Measurements from ENCODE around the gene HMGN4. TPM values are rescaled to one million over a fixed set of nuclear protein-coding genes. Genes with fewer than 3 reads are reported as not detected.

Gene HMGN4
- total RNA-seq, 1 donor from 2014 or later = 92.2 TPM

- H3K4me1 Mint-ChIP-seq (ENCODE audit: low read depth) = peaks cover 12% of the 10 kb centered on the region
- no peak overlapping the region for H3K4me3 Mint-ChIP-seq (ENCODE audit: low read depth)
- no peaks in the 10 kb centered on the region for H3K36me3 Mint-ChIP-seq (ENCODE audit: low read depth)
- no peaks in the 10 kb centered on the region for H3K9me3 Mint-ChIP-seq
- H3K27ac Mint-ChIP-seq = no peak overlapping the region
- intact Hi-C loops (cut with micrococcal nuclease) = loop anchor here (5.0 kb wide), 1 partner anchor 41 kb away; the partner anchor contains the start of gene ABT1
- no peak for DNase-seq (ENCODE audit: low spot score)
- H3K27me3 Mint-ChIP-seq (ENCODE audit: low read depth) = no peaks in the 10 kb centered on the region
Measured at GRCh38 chr6:26556263-26557070, 18.3 kb downstream of the HMGN4 start.

- Mint-ChIP-seq H3K27me3 (ENCODE audit: low read depth) (peaks cover 3% of the 10 kb centered on the region), H3K9me3 (no peaks in the 10 kb centered on the region), H3K4me3 (ENCODE audit: low read depth) (no peak overlapping the region), H3K27ac (no peak overlapping the region), H3K36me3 (ENCODE audit: low read depth) (no peaks in the 10 kb centered on the region), H3K4me1 (ENCODE audit: low read depth) (peaks cover 10% of the 10 kb centered on the region)
- intact Hi-C loops (cut with micrococcal nuclease) = no loop called here
- no peak for DNase-seq (ENCODE audit: low spot score)
Measured at GRCh38 chr6:26561533-26562466, 23.6 kb downstream of the HMGN4 start.

GRCh38 chr6:26563488-26563887, 25.3 kb downstream of the HMGN4 start:
- intact Hi-C loops (cut with micrococcal nuclease) = no loop called here
- no peak overlapping the region for H3K4me3 Mint-ChIP-seq (ENCODE audit: low read depth)
- no peak overlapping the region for H3K27ac Mint-ChIP-seq
- H3K27me3 Mint-ChIP-seq (ENCODE audit: low read depth) = peaks cover 3% of the 10 kb centered on the region
- no peaks in the 10 kb centered on the region for H3K36me3 Mint-ChIP-seq (ENCODE audit: low read depth)
- DNase-seq (ENCODE audit: low spot score) = no peak
- H3K4me1 Mint-ChIP-seq (ENCODE audit: low read depth) = peaks cover 6% of the 10 kb centered on the region
- H3K9me3 Mint-ChIP-seq = no peaks in the 10 kb centered on the region

GRCh38 chr6:26568601-26569432, 30.7 kb downstream of the HMGN4 start:
- peak; percentile 95 for DNase-seq (ENCODE audit: low spot score)
- H3K9me3 Mint-ChIP-seq = no peaks in the 10 kb centered on the region
- peak overlapping the region; percentile 78 for H3K27ac Mint-ChIP-seq
- intact Hi-C loops (cut with micrococcal nuclease) = loop anchor here (1.0 to 5.0 kb wide), 5 partner anchors 15 to 241 kb away; no protein-coding TSS in a partner anchor
- peaks cover 32% of the 10 kb centered on the region for H3K4me1 Mint-ChIP-seq (ENCODE audit: low read depth)
- H3K4me3 Mint-ChIP-seq (ENCODE audit: low read depth) = peak overlapping the region; percentile 93
- H3K36me3 Mint-ChIP-seq (ENCODE audit: low read depth) = no peaks in the 10 kb centered on the region
- no peaks in the 10 kb centered on the region for H3K27me3 Mint-ChIP-seq (ENCODE audit: low read depth)

DNA sequence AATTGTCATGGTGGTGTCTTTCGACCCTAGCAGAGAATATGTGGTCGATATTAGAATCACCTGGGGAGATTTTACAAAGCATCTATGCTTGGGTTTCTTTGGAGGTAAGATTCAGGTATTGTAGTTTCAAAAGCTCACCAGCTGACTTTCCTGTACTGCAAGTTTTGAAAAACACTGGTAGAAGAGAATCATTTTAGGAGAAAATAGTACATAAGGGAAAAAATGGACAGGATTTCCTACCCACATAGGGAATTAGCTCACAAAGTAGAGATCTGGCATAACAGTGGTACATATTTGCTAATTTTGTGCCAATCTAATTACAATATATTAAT, 31.2 kb downstream of the HMGN4 start:
- Mint-ChIP-seq H3K27me3 (ENCODE audit: low read depth) (no peaks in the 10 kb centered on the region), H3K9me3 (no peaks in the 10 kb centered on the region), H3K36me3 (ENCODE audit: low read depth) (no peaks in the 10 kb centered on the region), H3K4me1 (ENCODE audit: low read depth) (peaks cover 29% of the 10 kb centered on the region), H3K4me3 (ENCODE audit: low read depth) (peak overlapping the region; percentile 93), H3K27ac (no peak overlapping the region)
- DNase-seq (ENCODE audit: low spot score) = no peak
- intact Hi-C loops (cut with micrococcal nuclease) = loop anchor here (1.0 to 5.0 kb wide), 3 partner anchors 47 to 241 kb away; no protein-coding TSS in a partner anchor

DNA sequence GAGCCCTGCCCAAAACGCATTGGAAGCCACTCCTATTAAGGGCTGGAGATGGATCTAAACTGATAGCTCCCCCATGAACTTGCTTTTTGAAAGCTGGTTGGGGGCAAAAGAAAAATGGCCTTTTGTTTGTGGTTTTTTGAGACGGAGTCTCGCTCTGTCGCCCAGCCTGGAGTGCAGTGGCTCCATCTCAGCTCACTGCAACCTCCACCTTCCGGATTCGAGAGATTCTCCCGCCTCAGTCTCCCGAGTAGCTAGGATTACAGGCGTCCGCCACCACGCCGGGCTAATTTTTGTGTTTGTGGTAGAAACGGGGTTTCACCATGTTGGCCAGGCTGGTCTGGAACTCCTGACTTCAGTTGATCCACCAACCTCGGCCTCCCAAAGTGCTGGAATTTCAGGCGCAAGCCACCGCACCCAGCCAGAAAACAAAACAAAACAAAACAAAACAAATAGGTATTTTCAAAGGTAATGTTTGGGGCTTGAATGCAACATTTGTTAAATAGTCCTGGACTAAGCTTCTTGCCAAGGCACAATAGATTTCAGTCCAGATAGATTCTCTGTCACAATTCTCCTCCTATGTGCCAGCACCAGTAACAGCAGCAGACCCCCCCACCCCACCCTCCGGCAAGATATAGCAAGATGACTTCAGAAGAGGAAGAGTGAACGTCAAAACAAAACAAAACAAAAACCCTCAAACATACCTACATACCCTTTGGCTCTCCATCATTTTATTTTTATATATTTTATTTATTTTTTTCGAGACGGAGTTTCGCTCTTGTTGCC, 32.1 kb downstream of the HMGN4 start:
- H3K9me3 Mint-ChIP-seq = no peaks in the 10 kb centered on the region
- DNase-seq (ENCODE audit: low spot score) = no peak
- H3K4me3 Mint-ChIP-seq (ENCODE audit: low read depth) = no peak overlapping the region
- no peak overlapping the region for H3K27ac Mint-ChIP-seq
- H3K4me1 Mint-ChIP-seq (ENCODE audit: low read depth) = peaks cover 29% of the 10 kb centered on the region
- no peaks in the 10 kb centered on the region for H3K36me3 Mint-ChIP-seq (ENCODE audit: low read depth)
- intact Hi-C loops (cut with micrococcal nuclease) = no loop called here
- no peaks in the 10 kb centered on the region for H3K27me3 Mint-ChIP-seq (ENCODE audit: low read depth)

DNA sequence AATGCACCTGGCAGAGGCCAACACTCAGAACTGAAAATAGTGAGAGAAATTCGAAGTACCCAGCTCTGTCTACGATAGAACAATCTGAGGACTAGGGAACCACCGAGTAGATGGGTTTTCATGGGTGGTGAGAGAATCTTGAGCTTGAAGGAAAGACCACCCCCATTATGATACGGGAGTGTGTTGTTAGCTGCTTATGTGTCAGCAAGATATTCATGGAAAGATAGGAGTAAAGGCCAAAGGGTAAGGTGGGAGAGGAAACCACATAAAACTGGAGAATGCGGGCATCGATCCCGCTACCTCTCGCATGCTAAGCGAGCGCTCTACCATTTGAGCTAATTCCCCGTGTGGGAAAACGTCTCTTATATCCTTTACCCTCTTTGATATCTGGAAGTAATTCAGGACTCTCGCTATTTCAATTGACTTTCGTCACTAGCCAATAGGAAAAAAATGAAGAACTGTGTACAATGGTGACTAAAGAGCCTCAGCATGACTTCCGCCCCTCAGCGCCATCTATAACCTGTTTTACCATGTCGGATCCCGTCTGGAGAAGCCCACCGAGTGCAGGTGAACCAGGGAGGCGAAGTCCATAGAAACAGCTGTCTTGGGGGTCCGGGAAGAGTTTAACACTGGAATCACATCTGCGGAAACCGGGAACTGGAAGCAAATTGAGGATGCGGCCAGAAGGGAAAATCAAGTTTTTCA, 33.6 kb downstream of the HMGN4 start:
- no peaks in the 10 kb centered on the region for H3K9me3 Mint-ChIP-seq
- peak overlapping the region; percentile 91 for H3K27ac Mint-ChIP-seq
- intact Hi-C loops (cut with micrococcal nuclease) = loop anchor here (1.0 kb wide), 3 partner anchors 24 to 396 kb away; no protein-coding TSS in a partner anchor
- H3K4me3 Mint-ChIP-seq (ENCODE audit: low read depth) = peak overlapping the region; percentile 90
- H3K27me3 Mint-ChIP-seq (ENCODE audit: low read depth) = no peaks in the 10 kb centered on the region
- DNase-seq (ENCODE audit: low spot score) = peak; percentile 37
- no peaks in the 10 kb centered on the region for H3K36me3 Mint-ChIP-seq (ENCODE audit: low read depth)
- H3K4me1 Mint-ChIP-seq (ENCODE audit: low read depth) = peaks cover 37% of the 10 kb centered on the region

DNA sequence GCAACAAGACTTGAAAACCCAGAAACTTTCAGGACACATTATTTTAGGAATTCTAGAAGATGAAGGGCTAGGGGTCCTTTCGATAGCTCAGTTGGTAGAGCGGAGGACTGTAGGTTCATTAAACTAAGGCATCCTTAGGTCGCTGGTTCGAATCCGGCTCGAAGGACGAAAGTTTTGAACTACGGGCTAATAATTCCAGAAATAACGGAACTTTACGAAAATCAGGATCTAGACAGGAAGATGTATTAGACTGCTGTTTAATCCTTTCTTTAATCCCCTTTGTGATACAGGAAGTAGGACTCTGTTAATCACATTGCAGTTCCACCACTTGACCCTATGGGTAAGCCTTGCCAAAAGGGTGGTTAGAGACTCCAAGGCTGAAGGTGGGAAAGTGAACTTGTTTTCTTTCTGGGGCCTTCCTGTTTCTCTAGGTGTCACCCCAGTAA, 37.4 kb downstream of the HMGN4 start:
- Mint-ChIP-seq H3K27me3 (ENCODE audit: low read depth) (no peaks in the 10 kb centered on the region), H3K4me3 (ENCODE audit: low read depth) (no peak overlapping the region), H3K27ac (no peak overlapping the region), H3K36me3 (ENCODE audit: low read depth) (peaks cover 6% of the 10 kb centered on the region), H3K9me3 (peaks cover 11% of the 10 kb centered on the region), H3K4me1 (ENCODE audit: low read depth) (peaks cover 34% of the 10 kb centered on the region)
- intact Hi-C loops (cut with micrococcal nuclease) = no loop called here
- no peak for DNase-seq (ENCODE audit: low spot score)

- intact Hi-C loops (cut with micrococcal nuclease) = no loop called here
- DNase-seq (ENCODE audit: low spot score) = no peak
- Mint-ChIP-seq H3K27me3 (ENCODE audit: low read depth) (peaks cover under 1% of the 10 kb centered on the region), H3K4me1 (ENCODE audit: low read depth) (peaks cover 39% of the 10 kb centered on the region), H3K27ac (peak overlapping the region; percentile 64), H3K9me3 (peaks cover 11% of the 10 kb centered on the region), H3K4me3 (ENCODE audit: low read depth) (peak overlapping the region; percentile 45), H3K36me3 (ENCODE audit: low read depth) (peaks cover 6% of the 10 kb centered on the region)
Measured at GRCh38 chr6:26576407-26576843, 38.3 kb downstream of the HMGN4 start.

DNA sequence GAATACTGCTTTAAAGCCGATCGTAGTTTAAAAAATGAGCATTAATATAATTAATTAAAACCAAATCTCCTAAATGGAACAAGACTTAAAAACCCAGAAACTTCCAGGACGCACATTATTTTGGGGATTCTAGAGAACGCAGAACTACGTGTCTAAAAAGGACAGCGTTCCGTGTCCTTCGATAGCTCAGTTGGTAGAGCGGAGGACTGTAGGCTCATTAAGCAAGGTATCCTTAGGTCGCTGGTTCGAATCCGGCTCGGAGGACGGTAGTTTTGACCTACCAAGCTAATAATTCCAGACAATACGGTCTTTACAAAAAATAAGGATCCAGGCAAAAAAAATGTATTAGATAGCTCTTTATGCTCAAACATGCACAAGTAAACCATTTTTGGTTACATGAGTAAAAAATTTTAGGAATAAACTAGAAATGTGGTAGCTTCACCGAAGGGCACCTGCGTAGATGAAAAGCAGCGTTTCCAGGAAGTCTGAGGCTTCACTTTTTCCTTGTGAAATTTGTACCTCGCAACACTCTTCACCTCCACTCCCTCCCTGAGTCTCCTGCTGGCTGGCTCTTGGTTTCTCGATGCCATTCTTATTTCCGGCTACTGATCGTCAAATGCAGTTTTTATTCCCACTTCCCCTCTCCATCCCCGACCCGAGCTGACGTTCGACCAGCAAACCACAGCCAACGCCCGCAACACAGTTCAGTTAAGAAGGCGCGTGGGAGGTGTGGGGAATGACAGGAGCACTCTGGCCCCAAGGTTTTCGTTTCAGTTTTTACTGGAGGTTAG, 39.0 kb downstream of the HMGN4 start:
- intact Hi-C loops (cut with micrococcal nuclease) = loop anchor here (1.0 kb wide), 1 partner anchor 19 kb away; the partner anchor contains the start of gene ABT1
- peaks cover 6% of the 10 kb centered on the region for H3K27me3 Mint-ChIP-seq (ENCODE audit: low read depth)

More for the DNA sequence above, 39.0 kb downstream of the HMGN4 start:
- Mint-ChIP-seq H3K4me3 (ENCODE audit: low read depth) (peak overlapping the region; percentile 78), H3K9me3 (peaks cover 11% of the 10 kb centered on the region), H3K4me1 (ENCODE audit: low read depth) (peaks cover 34% of the 10 kb centered on the region), H3K36me3 (ENCODE audit: low read depth) (peaks cover 6% of the 10 kb centered on the region), H3K27ac (peak overlapping the region; percentile 87)
- DNase-seq (ENCODE audit: low spot score) = no peak

Data from activated T-helper 2 cell treated with anti-CD3 and anti-CD28 coated beads, Interferon-gamma antibody, Interleukin-2, Interleukin-4, amounts not matched to agents 10 μg/mL and 5 μg/mL and 100 μg/mL, durations not matched to agents 14 hours and 24 hours and 36 hours (primary cell).